Spleen (tissue), 11 donors: ENCODE results near the gene SLC27A2. TPM values are rescaled to one million over a fixed set of nuclear protein-coding genes. Genes with fewer than 3 reads are reported as not detected.
A peak's percentile ranks its signal among the peaks of the same experiment; 100 is the strongest.

Source experiments
- DNase-seq: peaks from one replicate; pipeline ENCODE4 v3.0.0-alpha.2; 2020
- H3K27ac ChIP-seq, 8 donors: fragments of 200-600 bp; sonication (generic) in 7 of 8; 1 replicate in 4 of 8; 2 replicates in 4 of 8; pipeline versions ENCODE4 v1.5.0 to v1.8.0; 2016 to 2021; ENCODE audit warnings: inconsistent platforms in 4 of 8, mild to moderate bottlenecking in 4 of 8, moderate library complexity in 1 of 8
- H3K27me3 ChIP-seq, 7 donors: fragments of 200-600 bp; sonication (generic) in 6 of 7; replicated peaks in 1 of 7; 1 replicate in 4 of 7; 2 replicates in 3 of 7; pipeline versions ENCODE4 v1.5.0 to v1.8.0; 2016 to 2021; ENCODE audit warnings: inconsistent platforms in 3 of 7, mild to moderate bottlenecking in 1 of 7
- H3K36me3 ChIP-seq, 6 donors: fragments of 200-600 bp; sonication (generic) in 5 of 6; 1 replicate in 4 of 6; 2 replicates in 2 of 6; pipeline versions ENCODE4 v1.5.0 to v1.8.0; 2016 to 2021; ENCODE audit warnings: inconsistent platforms in 2 of 6
- H3K4me1 ChIP-seq, 6 donors: fragments of 200-600 bp; sonication (generic) in 5 of 6; 1 replicate in 3 of 6; 2 replicates in 3 of 6; pipeline versions ENCODE4 v1.5.0 to v1.8.0; 2016 to 2021; ENCODE audit warnings: inconsistent platforms in 3 of 6
- H3K4me3 ChIP-seq, 8 donors: fragments of 200-600 bp; sonication (generic) in 7 of 8; 1 replicate in 4 of 8; 2 replicates in 4 of 8; pipeline versions ENCODE4 v1.5.0 to v1.8.0; 2016 to 2021; ENCODE audit warnings: inconsistent platforms in 4 of 8, mild to moderate bottlenecking in 4 of 8, moderate library complexity in 2 of 8
- H3K9me3 ChIP-seq, 8 donors: fragments of 200-600 bp; sonication (generic) in 7 of 8; 1 replicate in 4 of 8; 2 replicates in 4 of 8; pipeline versions ENCODE4 v1.5.0 to v1.8.0; 2016 to 2021; ENCODE audit warnings: inconsistent platforms in 4 of 8
- CTCF ChIP-seq, 11 experiments: fragments of 200-600 bp in 7 of 11; fragments of 450-650 bp in 4 of 11; sonication (generic) in 4 of 11; IDR thresholded peaks in 8 of 11; conservative IDR thresholded peaks in 3 of 11; 1 replicate in 7 of 11; 2 replicates in 4 of 11; pipeline versions ENCODE4 v1.4.0 to v1.8.0; 2016 to 2021; ENCODE audit warnings: antibody characterized with exemption in 11 of 11, inconsistent platforms in 4 of 11, mild to moderate bottlenecking in 1 of 11
- POLR2A ChIP-seq, 3 donors: fragments of 450-650 bp; IDR thresholded peaks; one replicate each; pipeline ENCODE4 v1.5.1; 2017; ENCODE audit warnings: antibody characterized with exemption in 3 of 3, mild to moderate bottlenecking in 1 of 3
- POLR2AphosphoS5 ChIP-seq, 3 donors: sonication (generic); formaldehyde crosslinking; IDR thresholded peaks; one replicate each; pipeline ENCODE4 v1.5.1; 2017; ENCODE audit warnings: antibody characterized with exemption in 3 of 3
- WGBS, 5 donors: extraction: QIAGEN DNeasy Blood & Tissue Kit in 3 of 5; methylation state at CpG; one replicate each; pipeline versions ENCODE4 v1.1.5 to v1.1.7; 2013 to 2018; 5-methylcytosine and 5-hydroxymethylcytosine counted together
- intact Hi-C: fragments of 100-400 bp; cut with DNase I; formaldehyde crosslinking; loops from one replicate; pipeline ENCODE4 v1.15.0; 2023; ENCODE audit warnings: low total_unique reads
- polyA plus RNA-seq, 3 donors: library from polyadenylated mRNA; stranded (reverse); fragments of 200-250 nt; gene quantifications; one replicate each; pipeline ENCODE4 v1.2.1, GENCODE V29; 2013
- total RNA-seq, 7 donors: library from RNA; depleted of rRNA in 3 of 7; stranded (reverse); fragments of >200 nt in 3 of 7; fragmentation: NEBNext Ultra II Directional in 4 of 7; extraction: Animal tissue kit (Norgen Biotek cat#: 25700) in 4 of 7; gene quantifications; one replicate each; pipeline versions ENCODE4 v1.1.0 to v1.2.1, GENCODE V29; 2016 to 2021
- donor health status: healthy with polysubstance abuse.
- donor health status: DM: no; HTN: no; CAD: no; lungs with moderate emphysema.
- donor health status: DM: no; HTN: no; CAD: no.
- donor health status: Bipolar disorder and iron deficiency.
- donor health status: healthy.
- donor health status: DM: no; HTN: no; CAD: no.
- donor health status: DM: yes; HTN: yes; CAD: no.

The SLC27A2 gene
- total and polyA plus RNA-seq, 10 donors = 0.15 to 1.3 (median 0.39) TPM; not detected in 1

- TF ChIP-seq CTCF (IDR thresholded peaks at IDR 0.05 in 8 of 11, conservative IDR thresholded peaks at IDR 0.05 in 3 of 11) (peak in 10 of 11 experiments; percentile 16 to 68 (median 58)), POLR2AphosphoS5 (IDR thresholded peaks at IDR 0.05) (no peak)
- 1 to 12% (median 7%) methylated on average over 2 of the region's 2 CpGs for WGBS, 5 donors
- H3K36me3 ChIP-seq = no peaks in the 10 kb centered on the region
- no peak overlapping the region for H3K4me3 ChIP-seq
- no peaks in the 10 kb centered on the region for H3K27me3 ChIP-seq
- intact Hi-C loops = no loop called here
- no peak for DNase-seq
- H3K27ac ChIP-seq = no peak overlapping the region
- peaks cover 0 to 8% (median 2%) of the 10 kb centered on the region in 6 donors for H3K4me1 ChIP-seq
- no peaks in the 10 kb centered on the region for H3K9me3 ChIP-seq
These were observed 36.5 kb upstream of the SLC27A2 start for GRCh38 chr15:50145451-50145872.

DNA sequence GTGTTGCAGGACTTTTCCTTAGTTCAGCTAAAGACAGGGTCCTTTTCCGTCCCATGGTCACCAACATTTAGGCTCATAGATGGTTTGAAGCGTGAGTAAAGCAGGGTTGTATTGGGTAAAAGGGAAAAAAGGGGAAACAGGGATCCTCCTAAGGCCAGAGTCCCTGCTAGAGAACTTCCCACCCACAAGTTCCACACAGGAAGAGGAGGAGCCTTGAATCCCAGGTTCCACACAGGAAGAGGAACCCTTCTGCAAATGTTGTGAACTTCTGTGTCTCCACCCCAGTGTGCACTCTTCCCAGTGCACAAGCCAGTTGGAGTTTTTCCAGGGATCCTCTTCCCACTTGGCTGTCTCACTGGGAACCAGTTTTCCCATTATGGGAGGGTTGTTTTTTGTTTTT lies 35.4 kb upstream of the SLC27A2 start:
- Histone ChIP-seq H3K4me3 (no peak overlapping the region), H3K4me1 (peaks cover 0 to 8% (median 2%) of the 10 kb centered on the region in 6 donors), H3K27ac (no peak overlapping the region), H3K9me3 (no peaks in the 10 kb centered on the region), H3K36me3 (no peaks in the 10 kb centered on the region), H3K27me3 (no peaks in the 10 kb centered on the region)
- intact Hi-C loops = no loop called here
- DNase-seq = no peak
- whole genome bisulfite sequencing, 5 donors = 60 to 84% (median 77%) methylated on average over 2 of the region's 2 CpGs
- no peak for TF ChIP-seq CTCF (IDR thresholded peaks at IDR 0.05 in 8 of 11, conservative IDR thresholded peaks at IDR 0.05 in 3 of 11)
- TF ChIP-seq POLR2A (IDR thresholded peaks at IDR 0.05) = no peak
- no peak for TF ChIP-seq POLR2AphosphoS5 (IDR thresholded peaks at IDR 0.05)

DNA sequence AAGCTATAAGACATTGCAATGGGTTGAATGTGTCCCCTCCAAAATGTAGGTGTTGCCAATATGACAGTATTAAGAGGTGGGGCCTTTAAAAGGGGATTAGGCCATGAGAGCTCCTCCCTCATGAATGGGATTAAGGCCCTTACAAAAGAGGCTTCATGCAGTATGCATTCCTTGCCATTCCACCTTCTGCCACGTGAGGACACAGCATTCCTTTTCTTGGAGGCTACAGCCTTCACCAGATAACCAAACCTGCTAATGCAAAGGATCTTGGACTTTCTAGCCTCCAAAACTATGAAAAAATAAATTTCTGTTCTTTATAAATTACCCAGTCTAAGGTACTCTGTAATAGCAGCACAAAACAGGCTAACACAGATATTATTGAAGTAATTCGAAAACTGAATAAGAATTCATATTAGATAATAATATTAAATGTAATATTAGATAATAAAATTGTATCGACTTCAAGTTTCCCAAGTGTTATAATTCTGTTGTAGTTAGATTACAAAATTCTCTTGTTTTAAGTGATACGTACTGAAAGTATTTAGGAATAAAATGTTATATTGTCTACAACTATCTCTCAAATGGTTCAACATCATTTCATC lies 33.5 kb upstream of the SLC27A2 start:
- no peaks in the 10 kb centered on the region for H3K36me3 ChIP-seq
- H3K27ac ChIP-seq = no peak overlapping the region
- 85 to 91% (median 89%) methylated on average over 4 of the region's 4 CpGs for WGBS, 5 donors
- TF ChIP-seq POLR2A (IDR thresholded peaks at IDR 0.05) (no peak), CTCF (IDR thresholded peaks at IDR 0.05 in 8 of 11, conservative IDR thresholded peaks at IDR 0.05 in 3 of 11) (no peak), POLR2AphosphoS5 (IDR thresholded peaks at IDR 0.05) (no peak)
- H3K9me3 ChIP-seq = no peaks in the 10 kb centered on the region
- no peak overlapping the region for H3K4me3 ChIP-seq
- no peaks in the 10 kb centered on the region for H3K27me3 ChIP-seq
- intact Hi-C loops = no loop called here
- no peak for DNase-seq
- H3K4me1 ChIP-seq = peaks cover 0 to 8% (median 2%) of the 10 kb centered on the region in 6 donors

DNA sequence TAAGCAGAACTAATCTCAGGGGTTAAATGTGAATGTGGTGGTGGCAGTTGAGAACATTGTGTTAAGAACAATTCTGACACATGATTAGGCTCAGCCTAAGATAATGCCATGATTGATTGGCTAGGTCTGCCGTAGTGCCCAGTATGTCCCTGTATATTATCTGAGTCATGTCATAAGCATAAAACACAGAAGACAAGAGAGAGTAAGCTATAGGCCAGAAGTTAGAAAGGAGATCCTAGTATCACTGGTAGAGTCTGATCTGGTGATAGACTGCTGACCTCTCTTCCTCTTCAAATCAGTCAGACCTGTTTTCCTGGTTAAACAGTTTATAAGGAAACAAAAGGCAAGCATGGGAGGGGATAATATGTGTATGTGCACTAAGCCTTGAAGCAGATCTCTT lies 32.9 kb upstream of the SLC27A2 start:
- Histone ChIP-seq H3K36me3 (no peaks in the 10 kb centered on the region), H3K9me3 (peaks cover 0 to under 1% (median 0%) of the 10 kb centered on the region in 8 donors), H3K27me3 (no peaks in the 10 kb centered on the region), H3K27ac (no peak overlapping the region), H3K4me3 (no peak overlapping the region), H3K4me1 (peaks cover 0 to 8% (median 2%) of the 10 kb centered on the region in 6 donors)
- intact Hi-C loops = no loop called here
- TF ChIP-seq POLR2A (IDR thresholded peaks at IDR 0.05) (no peak), CTCF (IDR thresholded peaks at IDR 0.05 in 8 of 11, conservative IDR thresholded peaks at IDR 0.05 in 3 of 11) (no peak), POLR2AphosphoS5 (IDR thresholded peaks at IDR 0.05) (no peak)
- DNase-seq = no peak
- WGBS, 5 donors = 29 to 73% (median 35%) methylated on average over 1 of the region's 1 CpG
